Measurements from ENCODE around the gene CENPE.
A peak's percentile ranks its signal among the peaks of the same experiment; 100 is the strongest.

The CENPE gene

GRCh38 chr4:103129174-103129573 is 69.0 kb downstream of the CENPE start:
- Histone ChIP-seq H3K4me1 (ENCODE audit: control insufficient read depth, insufficient read depth, low read length, unreplicated experiment) (no peaks in the 10 kb centered on the region), H2AFZ (ENCODE audit: low read length, unreplicated experiment) (no peak overlapping the region), H3K36me3 (ENCODE audit: insufficient read depth, low read length) (peaks cover 38% of the 10 kb centered on the region), H3K79me2 (ENCODE audit: control insufficient read depth, insufficient read depth, low read length, unreplicated experiment) (no peaks in the 10 kb centered on the region), H3K4me3 (ENCODE audit: low read depth, low read length) (no peak overlapping the region), H3K27ac (ENCODE audit: low read depth, low read length) (no peak overlapping the region), H3K27me3 (ENCODE audit: insufficient read depth, low read length) (no peaks in the 10 kb centered on the region)

- Histone ChIP-seq H3K79me2 (ENCODE audit: control insufficient read depth, insufficient read depth, low read length, unreplicated experiment) (no peaks in the 10 kb centered on the region), H3K4me3 (ENCODE audit: low read depth, low read length) (no peak overlapping the region), H3K27ac (ENCODE audit: low read depth, low read length) (no peak overlapping the region), H3K36me3 (ENCODE audit: insufficient read depth, low read length) (peaks cover 45% of the 10 kb centered on the region), H3K4me1 (ENCODE audit: control insufficient read depth, insufficient read depth, low read length, unreplicated experiment) (no peaks in the 10 kb centered on the region), H3K27me3 (ENCODE audit: insufficient read depth, low read length) (no peaks in the 10 kb centered on the region), H2AFZ (ENCODE audit: low read length, unreplicated experiment) (no peak overlapping the region)
Measured at GRCh38 chr4:103126126-103126525, 72.0 kb downstream of the CENPE start.

- Histone ChIP-seq H3K79me2 (ENCODE audit: control insufficient read depth, insufficient read depth, low read length, unreplicated experiment) (no peaks in the 10 kb centered on the region), H3K36me3 (ENCODE audit: insufficient read depth, low read length) (peaks cover 30% of the 10 kb centered on the region), H3K27ac (ENCODE audit: low read depth, low read length) (no peak overlapping the region), H3K4me3 (ENCODE audit: low read depth, low read length) (no peak overlapping the region), H3K4me1 (ENCODE audit: control insufficient read depth, insufficient read depth, low read length, unreplicated experiment) (peaks cover 11% of the 10 kb centered on the region), H2AFZ (ENCODE audit: low read length, unreplicated experiment) (no peak overlapping the region), H3K27me3 (ENCODE audit: insufficient read depth, low read length) (no peaks in the 10 kb centered on the region)
Measured at GRCh38 chr4:103123114-103123513, 75.0 kb downstream of the CENPE start.

- H3K79me2 ChIP-seq (ENCODE audit: control insufficient read depth, insufficient read depth, low read length, unreplicated experiment): no peaks in the 10 kb centered on the region
- H3K36me3 ChIP-seq (ENCODE audit: insufficient read depth, low read length): peaks cover 24% of the 10 kb centered on the region
- no peaks in the 10 kb centered on the region for H3K27me3 ChIP-seq (ENCODE audit: insufficient read depth, low read length)
- H3K4me3 ChIP-seq (ENCODE audit: low read depth, low read length): no peak overlapping the region
- no peak overlapping the region for H3K27ac ChIP-seq (ENCODE audit: low read depth, low read length)
- peaks cover 13% of the 10 kb centered on the region for H3K4me1 ChIP-seq (ENCODE audit: control insufficient read depth, insufficient read depth, low read length, unreplicated experiment)
- H2AFZ ChIP-seq (ENCODE audit: low read length, unreplicated experiment): no peak overlapping the region
Measured at GRCh38 chr4:103118166-103118565, 80.0 kb downstream of the CENPE start.

- no peaks in the 10 kb centered on the region for H3K79me2 ChIP-seq (ENCODE audit: control insufficient read depth, insufficient read depth, low read length, unreplicated experiment)
- H3K27me3 ChIP-seq (ENCODE audit: insufficient read depth, low read length): no peaks in the 10 kb centered on the region
- H3K4me1 ChIP-seq (ENCODE audit: control insufficient read depth, insufficient read depth, low read length, unreplicated experiment): no peaks in the 10 kb centered on the region
- H3K36me3 ChIP-seq (ENCODE audit: insufficient read depth, low read length): peaks cover 19% of the 10 kb centered on the region; the same call in 1 of the 2 replicates
- no peak overlapping the region for H2AFZ ChIP-seq (ENCODE audit: low read length, unreplicated experiment)
- no peak overlapping the region for H3K27ac ChIP-seq (ENCODE audit: low read depth, low read length)
- H3K4me3 ChIP-seq (ENCODE audit: low read depth, low read length): no peak overlapping the region
Measured at GRCh38 chr4:103111598-103111997, 86.5 kb downstream of the CENPE start.

GRCh38 chr4:103108542-103108941 is 89.6 kb downstream of the CENPE start:
- Histone ChIP-seq H3K79me2 (ENCODE audit: control insufficient read depth, insufficient read depth, low read length, unreplicated experiment) (no peaks in the 10 kb centered on the region), H3K4me3 (ENCODE audit: low read depth, low read length) (no peak overlapping the region), H2AFZ (ENCODE audit: low read length, unreplicated experiment) (no peak overlapping the region), H3K27ac (ENCODE audit: low read depth, low read length) (no peak overlapping the region), H3K36me3 (ENCODE audit: insufficient read depth, low read length) (peaks cover 21% of the 10 kb centered on the region; the same call in 1 of the 2 replicates), H3K27me3 (ENCODE audit: insufficient read depth, low read length) (no peaks in the 10 kb centered on the region), H3K4me1 (ENCODE audit: control insufficient read depth, insufficient read depth, low read length, unreplicated experiment) (peaks cover 4% of the 10 kb centered on the region)

GRCh38 chr4:103105558-103106356 is 92.4 kb downstream of the CENPE start:
- Histone ChIP-seq H2AFZ (ENCODE audit: low read length, unreplicated experiment) (no peak overlapping the region), H3K27ac (ENCODE audit: low read depth, low read length) (no peak overlapping the region), H3K4me1 (ENCODE audit: control insufficient read depth, insufficient read depth, low read length, unreplicated experiment) (peaks cover 4% of the 10 kb centered on the region), H3K4me3 (ENCODE audit: low read depth, low read length) (no peak overlapping the region), H3K27me3 (ENCODE audit: insufficient read depth, low read length) (no peaks in the 10 kb centered on the region), H3K36me3 (ENCODE audit: insufficient read depth, low read length) (peaks cover 19% of the 10 kb centered on the region; the same call in 1 of the 2 replicates), H3K79me2 (ENCODE audit: control insufficient read depth, insufficient read depth, low read length, unreplicated experiment) (no peaks in the 10 kb centered on the region)

GRCh38 chr4:103104886-103105285 is 93.3 kb downstream of the CENPE start:
- H3K27me3 ChIP-seq (ENCODE audit: insufficient read depth, low read length): no peaks in the 10 kb centered on the region
- H2AFZ ChIP-seq (ENCODE audit: low read length, unreplicated experiment): no peak overlapping the region
- no peak overlapping the region for H3K27ac ChIP-seq (ENCODE audit: low read depth, low read length)
- H3K79me2 ChIP-seq (ENCODE audit: control insufficient read depth, insufficient read depth, low read length, unreplicated experiment): no peaks in the 10 kb centered on the region
- H3K4me1 ChIP-seq (ENCODE audit: control insufficient read depth, insufficient read depth, low read length, unreplicated experiment): peaks cover 4% of the 10 kb centered on the region
- peaks cover 16% of the 10 kb centered on the region; the same call in 1 of the 2 replicates for H3K36me3 ChIP-seq (ENCODE audit: insufficient read depth, low read length)
- H3K4me3 ChIP-seq (ENCODE audit: low read depth, low read length): no peak overlapping the region

- no peak overlapping the region for H3K27ac ChIP-seq (ENCODE audit: low read depth, low read length)
- H3K4me1 ChIP-seq (ENCODE audit: control insufficient read depth, insufficient read depth, low read length, unreplicated experiment): peaks cover 7% of the 10 kb centered on the region
- H3K79me2 ChIP-seq (ENCODE audit: control insufficient read depth, insufficient read depth, low read length, unreplicated experiment): peaks cover 24% of the 10 kb centered on the region
- H3K27me3 ChIP-seq (ENCODE audit: insufficient read depth, low read length): no peaks in the 10 kb centered on the region
- peak overlapping the region; percentile 45 for H2AFZ ChIP-seq (ENCODE audit: low read length, unreplicated experiment)
- H3K36me3 ChIP-seq (ENCODE audit: insufficient read depth, low read length): no peaks in the 10 kb centered on the region
- no peak overlapping the region for H3K4me3 ChIP-seq (ENCODE audit: low read depth, low read length)
Measured at GRCh38 chr4:103100691-103101090, 97.5 kb downstream of the CENPE start.

- Histone ChIP-seq H3K4me3 (ENCODE audit: low read depth, low read length) (peak within 1 kb of the TSS; percentile 84), H3K36me3 (ENCODE audit: insufficient read depth, low read length) (no peaks in the 10 kb centered on the region), H2AFZ (ENCODE audit: low read length, unreplicated experiment) (peak within 1 kb of the TSS; percentile 98), H3K79me2 (ENCODE audit: control insufficient read depth, insufficient read depth, low read length, unreplicated experiment) (peaks cover 24% of the 10 kb centered on the region), H3K4me1 (ENCODE audit: control insufficient read depth, insufficient read depth, low read length, unreplicated experiment) (peaks cover 9% of the 10 kb centered on the region), H3K27ac (ENCODE audit: low read depth, low read length) (peak within 1 kb of the TSS; percentile 63), H3K27me3 (ENCODE audit: insufficient read depth, low read length) (no peaks in the 10 kb centered on the region)
Measured at GRCh38 chr4:103099691-103100392, 98.3 kb downstream of the CENPE start, which contains the start of gene BDH2. Gene BDH2, minus strand, starts transcription at chr4:103099834. Its CDS starts 3,580 bp downstream, at chr4:103096254.

All from ACC112 (cell line).